SJSA1 (cell line): ENCODE measurements around the gene ANXA11. TPM values are rescaled to one million over a fixed set of nuclear protein-coding genes. Genes with fewer than 3 reads are reported as not detected.

Source experiments
- DNase-seq, 2 experiments: peaks; one replicate each; pipeline ENCODE4 v3.0.0-alpha.2; 2015 to 2020; ENCODE audit warnings: low spot score in 2 of 2, low read depth in 1 of 2
- H3K27ac ChIP-seq: fragments of 250-450 bp; sonication (Bioruptor Pico); 2 replicates; pipeline ENCODE4 v1.5.1; 2020; ENCODE audit warnings: mild to moderate bottlenecking, moderate library complexity
- H3K27me3 ChIP-seq: fragments of 250-450 bp; sonication (Bioruptor Pico); replicated peaks from 2 replicates; pipeline ENCODE4 v1.5.1; 2020; ENCODE audit warnings: mild to moderate bottlenecking, moderate library complexity
- H3K36me3 ChIP-seq: fragments of 250-450 bp; sonication (Bioruptor Pico); 2 replicates; pipeline ENCODE4 v1.5.1; 2020; ENCODE audit warnings: mild to moderate bottlenecking
- H3K4me1 ChIP-seq: fragments of 250-450 bp; sonication (Bioruptor Pico); replicated peaks from 2 replicates; pipeline ENCODE4 v1.6.1; 2021; ENCODE audit warnings: mild to moderate bottlenecking
- H3K4me3 ChIP-seq: fragments of 250-450 bp; sonication (Bioruptor Pico); 2 replicates; pipeline ENCODE4 v1.5.1; 2020; ENCODE audit warnings: mild to moderate bottlenecking
- H3K9me3 ChIP-seq: fragments of 250-450 bp; sonication (Bioruptor Pico); replicated peaks from 2 replicates; pipeline ENCODE4 v1.5.1; 2020; ENCODE audit warnings: mild to moderate bottlenecking
- total RNA-seq: library from RNA; depleted of rRNA; stranded (reverse); fragments of >200 nt; shearing (Covaris generic); gene quantifications from 2 replicates; pipeline ENCODE4 v1.2.3, GENCODE V29; 2014

Gene ANXA11
- total RNA-seq, 1 experiment from 2014 or later = 114 TPM

- H3K27ac ChIP-seq = no peak overlapping the region
- H3K36me3 ChIP-seq = peaks cover 82% of the 10 kb centered on the region
- peaks cover 77% of the 10 kb centered on the region for H3K4me1 ChIP-seq
- no peak overlapping the region for H3K4me3 ChIP-seq
- no peaks in the 10 kb centered on the region for H3K27me3 ChIP-seq
- DNase-seq = no peak
- H3K9me3 ChIP-seq = no peaks in the 10 kb centered on the region
Observed at GRCh38 chr10:80160361-80161320, 44.7 kb downstream of the ANXA11 start.

GRCh38 chr10:80159166-80159873, 46.0 kb downstream of the ANXA11 start:
- Histone ChIP-seq H3K27me3 (no peaks in the 10 kb centered on the region), H3K27ac (peak overlapping the region; percentile 55), H3K9me3 (no peaks in the 10 kb centered on the region), H3K36me3 (peaks cover 74% of the 10 kb centered on the region), H3K4me3 (no peak overlapping the region), H3K4me1 (peaks cover 77% of the 10 kb centered on the region)
- no peak for DNase-seq

- H3K27me3 ChIP-seq = no peaks in the 10 kb centered on the region
- no peak overlapping the region for H3K4me3 ChIP-seq
- H3K27ac ChIP-seq = peak overlapping the region; percentile 55
- H3K36me3 ChIP-seq = peaks cover 75% of the 10 kb centered on the region
- peaks cover 74% of the 10 kb centered on the region for H3K4me1 ChIP-seq
- peak; percentile 92 to 97 for DNase-seq
- H3K9me3 ChIP-seq = no peaks in the 10 kb centered on the region
Observed at GRCh38 chr10:80158598-80159127, 46.7 kb downstream of the ANXA11 start.

GRCh38 chr10:80158126-80158525, 47.2 kb downstream of the ANXA11 start:
- Histone ChIP-seq H3K4me1 (peaks cover 69% of the 10 kb centered on the region), H3K27ac (peak overlapping the region; percentile 21), H3K4me3 (no peak overlapping the region), H3K36me3 (peaks cover 76% of the 10 kb centered on the region), H3K9me3 (no peaks in the 10 kb centered on the region), H3K27me3 (no peaks in the 10 kb centered on the region)
- no peak for DNase-seq

- Histone ChIP-seq H3K9me3 (no peaks in the 10 kb centered on the region), H3K27ac (peak overlapping the region; percentile 68), H3K27me3 (no peaks in the 10 kb centered on the region), H3K4me1 (peaks cover 66% of the 10 kb centered on the region), H3K36me3 (peaks cover 76% of the 10 kb centered on the region), H3K4me3 (no peak overlapping the region)
- DNase-seq = no peak
Observed at GRCh38 chr10:80157561-80157960, 47.8 kb downstream of the ANXA11 start.

- Histone ChIP-seq H3K27ac (peak overlapping the region; percentile 68), H3K36me3 (peaks cover 75% of the 10 kb centered on the region), H3K27me3 (no peaks in the 10 kb centered on the region), H3K4me3 (no peak overlapping the region), H3K4me1 (peaks cover 66% of the 10 kb centered on the region), H3K9me3 (no peaks in the 10 kb centered on the region)
- DNase-seq = no peak
Observed at GRCh38 chr10:80156216-80156615, 49.1 kb downstream of the ANXA11 start.

GRCh38 chr10:80155696-80156215, 49.6 kb downstream of the ANXA11 start:
- Histone ChIP-seq H3K36me3 (peaks cover 75% of the 10 kb centered on the region), H3K27me3 (no peaks in the 10 kb centered on the region), H3K9me3 (no peaks in the 10 kb centered on the region), H3K4me1 (peaks cover 66% of the 10 kb centered on the region), H3K4me3 (no peak overlapping the region), H3K27ac (peak overlapping the region; percentile 68)
- DNase-seq = no peak

- Histone ChIP-seq H3K9me3 (no peaks in the 10 kb centered on the region), H3K27me3 (no peaks in the 10 kb centered on the region), H3K27ac (peak overlapping the region; percentile 68), H3K4me3 (no peak overlapping the region), H3K4me1 (peaks cover 62% of the 10 kb centered on the region), H3K36me3 (peaks cover 82% of the 10 kb centered on the region)
- DNase-seq = peak; percentile 84 to 86
Observed at GRCh38 chr10:80154978-80155695, 50.2 kb downstream of the ANXA11 start.

GRCh38 chr10:80154626-80154977, 50.7 kb downstream of the ANXA11 start:
- no peak overlapping the region for H3K4me3 ChIP-seq
- peaks cover 57% of the 10 kb centered on the region for H3K4me1 ChIP-seq
- no peak for DNase-seq
- peaks cover 83% of the 10 kb centered on the region for H3K36me3 ChIP-seq
- H3K27me3 ChIP-seq = no peaks in the 10 kb centered on the region
- H3K27ac ChIP-seq = peak overlapping the region; percentile 68
- H3K9me3 ChIP-seq = no peaks in the 10 kb centered on the region

GRCh38 chr10:80153460-80153859, 51.9 kb downstream of the ANXA11 start:
- H3K27ac ChIP-seq = no peak overlapping the region
- peaks cover 45% of the 10 kb centered on the region for H3K4me1 ChIP-seq
- H3K36me3 ChIP-seq = peaks cover 82% of the 10 kb centered on the region
- DNase-seq = no peak
- H3K9me3 ChIP-seq = peaks cover 3% of the 10 kb centered on the region; the same call in 1 of the 2 replicates
- no peaks in the 10 kb centered on the region for H3K27me3 ChIP-seq
- H3K4me3 ChIP-seq = no peak overlapping the region

- Histone ChIP-seq H3K4me3 (no peak overlapping the region), H3K4me1 (peaks cover 39% of the 10 kb centered on the region), H3K9me3 (peaks cover 3% of the 10 kb centered on the region; the same call in 1 of the 2 replicates), H3K27ac (no peak overlapping the region), H3K36me3 (peaks cover 77% of the 10 kb centered on the region), H3K27me3 (no peaks in the 10 kb centered on the region)
- no peak for DNase-seq
Observed at GRCh38 chr10:80152820-80153219, 52.5 kb downstream of the ANXA11 start.

GRCh38 chr10:80150172-80150571, 55.2 kb downstream of the ANXA11 start:
- no peak for DNase-seq
- Histone ChIP-seq H3K36me3 (peaks cover 57% of the 10 kb centered on the region), H3K4me3 (no peak overlapping the region), H3K9me3 (peaks cover 3% of the 10 kb centered on the region; the same call in 1 of the 2 replicates), H3K4me1 (peaks cover 21% of the 10 kb centered on the region), H3K27me3 (no peaks in the 10 kb centered on the region), H3K27ac (no peak overlapping the region)

- peaks cover 50% of the 10 kb centered on the region for H3K36me3 ChIP-seq
- no peak overlapping the region for H3K4me3 ChIP-seq
- no peak for DNase-seq
- no peak overlapping the region for H3K27ac ChIP-seq
- H3K27me3 ChIP-seq = no peaks in the 10 kb centered on the region
- H3K4me1 ChIP-seq = peaks cover 10% of the 10 kb centered on the region
- H3K9me3 ChIP-seq = peaks cover 3% of the 10 kb centered on the region; the same call in 1 of the 2 replicates
Observed at GRCh38 chr10:80149123-80149522, 56.2 kb downstream of the ANXA11 start.
